ENCODE data around the gene LATS2. TPM values are rescaled to one million over a fixed set of nuclear protein-coding genes. Genes with fewer than 3 reads are reported as not detected.

LATS2 gene
- total RNA-seq, 3 donors from 2014 or later = 0.71 to 1.3 (median 1.2) TPM

GRCh38 chr13:21010621-21011020 is 50.8 kb downstream of the LATS2 start:
- Mint-ChIP-seq H3K27me3 (ENCODE audit: low read depth) (no peaks in the 10 kb centered on the region), H3K4me3 (no peak overlapping the region), H3K36me3 (ENCODE audit: insufficient read depth) (no peaks in the 10 kb centered on the region), H3K4me1 (ENCODE audit: low read depth) (peaks cover 5% of the 10 kb centered on the region), H3K9me3 (no peaks in the 10 kb centered on the region)
- no peak for ATAC-seq
- DNase-seq = no peak

GRCh38 chr13:21009036-21009435 is 52.4 kb downstream of the LATS2 start:
- Mint-ChIP-seq H3K9me3 (no peaks in the 10 kb centered on the region), H3K27me3 (ENCODE audit: low read depth) (no peaks in the 10 kb centered on the region), H3K4me3 (no peak overlapping the region), H3K36me3 (ENCODE audit: insufficient read depth) (no peaks in the 10 kb centered on the region), H3K4me1 (ENCODE audit: low read depth) (peaks cover 5% of the 10 kb centered on the region)
- no peak for ATAC-seq
- no peak for DNase-seq

- H3K27me3 Mint-ChIP-seq (ENCODE audit: low read depth) = no peaks in the 10 kb centered on the region
- no peak for DNase-seq
- H3K4me3 Mint-ChIP-seq = no peak overlapping the region
- H3K36me3 Mint-ChIP-seq (ENCODE audit: insufficient read depth) = no peaks in the 10 kb centered on the region
- no peaks in the 10 kb centered on the region for H3K9me3 Mint-ChIP-seq
- no peak for ATAC-seq
- peaks cover 5% of the 10 kb centered on the region for H3K4me1 Mint-ChIP-seq (ENCODE audit: low read depth)
These were observed 53.4 kb downstream of the LATS2 start for GRCh38 chr13:21008026-21008425.

- no peak for DNase-seq
- peaks cover 5% of the 10 kb centered on the region for H3K4me1 Mint-ChIP-seq (ENCODE audit: low read depth)
- ATAC-seq = no peak
- peaks cover 1% of the 10 kb centered on the region for H3K9me3 Mint-ChIP-seq
- no peaks in the 10 kb centered on the region for H3K36me3 Mint-ChIP-seq (ENCODE audit: insufficient read depth)
- no peak overlapping the region for H3K4me3 Mint-ChIP-seq
- no peaks in the 10 kb centered on the region for H3K27me3 Mint-ChIP-seq (ENCODE audit: low read depth)
These were observed 55.0 kb downstream of the LATS2 start for GRCh38 chr13:21006141-21007005.

- Mint-ChIP-seq H3K9me3 (peaks cover 4% of the 10 kb centered on the region), H3K36me3 (ENCODE audit: insufficient read depth) (no peaks in the 10 kb centered on the region), H3K27me3 (ENCODE audit: low read depth) (no peaks in the 10 kb centered on the region), H3K4me3 (no peak overlapping the region), H3K4me1 (ENCODE audit: low read depth) (peaks cover 2% of the 10 kb centered on the region)
- no peak for ATAC-seq
- no peak for DNase-seq
These were observed 56.2 kb downstream of the LATS2 start for GRCh38 chr13:21005193-21005592.

GRCh38 chr13:21001471-21001870 is 59.9 kb downstream of the LATS2 start:
- H3K36me3 Mint-ChIP-seq (ENCODE audit: insufficient read depth) = no peaks in the 10 kb centered on the region
- no peak for ATAC-seq
- no peaks in the 10 kb centered on the region for H3K4me1 Mint-ChIP-seq (ENCODE audit: low read depth)
- no peaks in the 10 kb centered on the region for H3K27me3 Mint-ChIP-seq (ENCODE audit: low read depth)
- peaks cover 4% of the 10 kb centered on the region for H3K9me3 Mint-ChIP-seq
- DNase-seq = no peak
- H3K4me3 Mint-ChIP-seq = no peak overlapping the region

GRCh38 chr13:21000647-21001046 is 60.7 kb downstream of the LATS2 start:
- H3K36me3 Mint-ChIP-seq (ENCODE audit: insufficient read depth) = no peaks in the 10 kb centered on the region
- DNase-seq = no peak
- H3K27me3 Mint-ChIP-seq (ENCODE audit: low read depth) = no peaks in the 10 kb centered on the region
- peaks cover 4% of the 10 kb centered on the region for H3K9me3 Mint-ChIP-seq
- no peak overlapping the region for H3K4me3 Mint-ChIP-seq
- ATAC-seq = no peak
- H3K4me1 Mint-ChIP-seq (ENCODE audit: low read depth) = no peaks in the 10 kb centered on the region

- ATAC-seq (no peak), DNase-seq (no peak)
- Mint-ChIP-seq H3K9me3 (peaks cover 4% of the 10 kb centered on the region), H3K36me3 (ENCODE audit: insufficient read depth) (no peaks in the 10 kb centered on the region), H3K4me1 (ENCODE audit: low read depth) (no peaks in the 10 kb centered on the region), H3K4me3 (no peak overlapping the region), H3K27me3 (ENCODE audit: low read depth) (no peaks in the 10 kb centered on the region)
These were observed 62.6 kb downstream of the LATS2 start for GRCh38 chr13:20998649-20999415.

- Mint-ChIP-seq H3K4me3 (no peak overlapping the region), H3K4me1 (ENCODE audit: low read depth) (no peaks in the 10 kb centered on the region), H3K36me3 (ENCODE audit: insufficient read depth) (no peaks in the 10 kb centered on the region), H3K27me3 (ENCODE audit: low read depth) (no peaks in the 10 kb centered on the region), H3K9me3 (peaks cover 4% of the 10 kb centered on the region)
- ATAC-seq (no peak), DNase-seq (no peak)
These were observed 63.9 kb downstream of the LATS2 start for GRCh38 chr13:20997301-20998161.

GRCh38 chr13:20995245-20995838 is 66.0 kb downstream of the LATS2 start:
- DNase-seq (no peak), ATAC-seq (no peak)
- Mint-ChIP-seq H3K36me3 (ENCODE audit: insufficient read depth) (no peaks in the 10 kb centered on the region), H3K9me3 (no peaks in the 10 kb centered on the region), H3K27me3 (ENCODE audit: low read depth) (peaks cover 7% of the 10 kb centered on the region), H3K4me1 (ENCODE audit: low read depth) (no peaks in the 10 kb centered on the region), H3K4me3 (no peak overlapping the region)

GRCh38 chr13:20994441-20994821 is 67.0 kb downstream of the LATS2 start:
- Mint-ChIP-seq H3K36me3 (ENCODE audit: insufficient read depth) (no peaks in the 10 kb centered on the region), H3K4me1 (ENCODE audit: low read depth) (no peaks in the 10 kb centered on the region), H3K27me3 (ENCODE audit: low read depth) (peaks cover 7% of the 10 kb centered on the region), H3K4me3 (no peak overlapping the region), H3K9me3 (no peaks in the 10 kb centered on the region)
- no peak for DNase-seq
- ATAC-seq = no peak

GRCh38 chr13:20993661-20994440 is 67.5 kb downstream of the LATS2 start:
- no peak overlapping the region for H3K4me3 Mint-ChIP-seq
- no peaks in the 10 kb centered on the region for H3K36me3 Mint-ChIP-seq (ENCODE audit: insufficient read depth)
- ATAC-seq = no peak
- no peaks in the 10 kb centered on the region for H3K9me3 Mint-ChIP-seq
- DNase-seq = no peak
- H3K27me3 Mint-ChIP-seq (ENCODE audit: low read depth) = peaks cover 7% of the 10 kb centered on the region
- H3K4me1 Mint-ChIP-seq (ENCODE audit: low read depth) = no peaks in the 10 kb centered on the region

GRCh38 chr13:20993211-20993610 is 68.2 kb downstream of the LATS2 start:
- DNase-seq = no peak
- Mint-ChIP-seq H3K36me3 (ENCODE audit: insufficient read depth) (no peaks in the 10 kb centered on the region), H3K9me3 (no peaks in the 10 kb centered on the region), H3K4me3 (no peak overlapping the region), H3K27me3 (ENCODE audit: low read depth) (peaks cover 7% of the 10 kb centered on the region), H3K4me1 (ENCODE audit: low read depth) (no peaks in the 10 kb centered on the region)
- no peak for ATAC-seq

Measured in activated T-cell treated with anti-CD3 and anti-CD28 coated beads, Interleukin-2, amount 50 U/mL, for 4 hours (primary cell).